ENCODE results near the gene AFG1L. TPM values are rescaled to one million over a fixed set of nuclear protein-coding genes. Genes with fewer than 3 reads are reported as not detected.

The AFG1L gene
- total and polyA plus RNA-seq, 2 experiments from 2014 or later: 9.4 to 9.7 TPM

GRCh38 chr6:108556866-108557493, 262.1 kb downstream of the AFG1L start:
- H4K20me1 ChIP-seq (ENCODE audit: insufficient read depth, poor library complexity, severe bottlenecking): peaks cover 5% of the 10 kb centered on the region
- H3K27me3 ChIP-seq: no peaks in the 10 kb centered on the region
- H3K4me2 ChIP-seq: peak overlapping the region; percentile 98
- peak overlapping the region; percentile 99 for H3K27ac ChIP-seq
- 21% methylated on average over 16 of the region's 16 CpGs for WGBS (ENCODE audit: low lambda C conversion rate, missing lambda C conversion rate)
- peak overlapping the region; percentile 41 for H3K4me3 ChIP-seq
- H3K4me1 ChIP-seq (ENCODE audit: insufficient read depth): peaks cover 11% of the 10 kb centered on the region
- H3K9me2 ChIP-seq (replicated peaks; ENCODE audit: insufficient read depth): no peaks in the 10 kb centered on the region
- H3K36me3 ChIP-seq (replicated peaks; ENCODE audit: insufficient read depth, low read depth): no peaks in the 10 kb centered on the region
- peak; percentile 32 for DNase-seq (ENCODE audit: low spot score)
- H3K9me3 ChIP-seq (ENCODE audit: low read depth): no peaks in the 10 kb centered on the region
- H3K79me2 ChIP-seq: peaks cover 5% of the 10 kb centered on the region
- TF ChIP-seq EZH2 (IDR thresholded peaks at IDR 0.05; ENCODE audit: borderline replicate concordance) (no peak), CTCF (IDR thresholded peaks at IDR 0.05; ENCODE audit: poor library complexity) (no peak), EZH2phosphoT487 (IDR thresholded peaks at IDR 0.05; ENCODE audit: low read depth, severe bottlenecking, unreplicated experiment) (no peak)
- peak overlapping the region; percentile 67 for H2AFZ ChIP-seq

GRCh38 chr6:108557494-108558371, 262.9 kb downstream of the AFG1L start:
- Histone ChIP-seq H3K9me2 (replicated peaks; ENCODE audit: insufficient read depth) (no peaks in the 10 kb centered on the region), H3K4me1 (ENCODE audit: insufficient read depth) (peaks cover 11% of the 10 kb centered on the region), H3K4me2 (peak overlapping the region; percentile 98), H3K79me2 (peaks cover 11% of the 10 kb centered on the region), H3K36me3 (replicated peaks; ENCODE audit: insufficient read depth, low read depth) (no peaks in the 10 kb centered on the region), H3K9me3 (ENCODE audit: low read depth) (no peaks in the 10 kb centered on the region), H4K20me1 (ENCODE audit: insufficient read depth, poor library complexity, severe bottlenecking) (peaks cover 10% of the 10 kb centered on the region), H3K27me3 (no peaks in the 10 kb centered on the region), H3K4me3 (peak overlapping the region; percentile 41), H2AFZ (peak overlapping the region; percentile 80), H3K27ac (peak overlapping the region; percentile 99)
- WGBS (ENCODE audit: low lambda C conversion rate, missing lambda C conversion rate): 2% methylated on average over 51 of the region's 105 CpGs
- peak; percentile 94 for DNase-seq (ENCODE audit: low spot score)
- TF ChIP-seq EZH2phosphoT487 (IDR thresholded peaks at IDR 0.05; ENCODE audit: low read depth, severe bottlenecking, unreplicated experiment): no peak
- TF ChIP-seq CTCF (IDR thresholded peaks at IDR 0.05; ENCODE audit: poor library complexity): peak; percentile 15
- no peak for TF ChIP-seq EZH2 (IDR thresholded peaks at IDR 0.05; ENCODE audit: borderline replicate concordance)

- Histone ChIP-seq H2AFZ (peak overlapping the region; percentile 80), H4K20me1 (ENCODE audit: insufficient read depth, poor library complexity, severe bottlenecking) (peaks cover 18% of the 10 kb centered on the region), H3K79me2 (peaks cover 19% of the 10 kb centered on the region), H3K27ac (peak overlapping the region; percentile 99), H3K9me3 (ENCODE audit: low read depth) (no peaks in the 10 kb centered on the region), H3K36me3 (replicated peaks; ENCODE audit: insufficient read depth, low read depth) (no peaks in the 10 kb centered on the region), H3K4me2 (peak overlapping the region; percentile 98), H3K4me3 (peak overlapping the region; percentile 68), H3K4me1 (ENCODE audit: insufficient read depth) (peaks cover 16% of the 10 kb centered on the region), H3K27me3 (no peaks in the 10 kb centered on the region), H3K9me2 (replicated peaks; ENCODE audit: insufficient read depth) (no peaks in the 10 kb centered on the region)
- WGBS (ENCODE audit: low lambda C conversion rate, missing lambda C conversion rate): 2% methylated on average over 53 of the region's 58 CpGs
- TF ChIP-seq EZH2phosphoT487 (IDR thresholded peaks at IDR 0.05; ENCODE audit: low read depth, severe bottlenecking, unreplicated experiment) (no peak), CTCF (IDR thresholded peaks at IDR 0.05; ENCODE audit: poor library complexity) (no peak), EZH2 (IDR thresholded peaks at IDR 0.05; ENCODE audit: borderline replicate concordance) (no peak)
- DNase-seq (ENCODE audit: low spot score): peak; percentile 100
These were observed 263.7 kb downstream of the AFG1L start for GRCh38 chr6:108558372-108559096.
